HuH-7 (cell line): Measurements from ENCODE around the gene SPATS2L.
A peak's percentile ranks its signal among the peaks of the same experiment; 100 is the strongest.

Source experiments
- DNase-seq: peaks from one replicate; pipeline ENCODE4 v3.0.0; 2011; ENCODE audit warnings: low spot score

The SPATS2L gene

GRCh38 chr2:200297989-200298388 is 8.5 kb upstream of the SPATS2L start:
- DNase-seq, result no peak

GRCh38 chr2:200298816-200299215 is 7.7 kb upstream of the SPATS2L start:
- no peak for DNase-seq

GRCh38 chr2:200300065-200300464 is 6.4 kb upstream of the SPATS2L start:
- DNase-seq, result no peak

GRCh38 chr2:200300638-200301314 is 5.7 kb upstream of the SPATS2L start:
- DNase-seq, result no peak

GRCh38 chr2:200301953-200302858 is 4.3 kb upstream of the SPATS2L start:
- DNase-seq, result no peak

GRCh38 chr2:200302940-200303727 is 3.4 kb upstream of the SPATS2L start:
- peak; percentile 60 for DNase-seq

- DNase-seq, result peak; percentile 39
These were observed 697 bp upstream of the SPATS2L start for GRCh38 chr2:200305797-200306195.

GRCh38 chr2:200306931-200307723 is 634 bp downstream of the SPATS2L start:
- peak; percentile 19 for DNase-seq

GRCh38 chr2:200307724-200308545 is 1.4 kb downstream of the SPATS2L start:
- DNase-seq, result no peak

- DNase-seq, result no peak
These were observed 2.2 kb downstream of the SPATS2L start for GRCh38 chr2:200308546-200309295.

- no peak for DNase-seq
These were observed 3.0 kb downstream of the SPATS2L start for GRCh38 chr2:200309296-200310049.

GRCh38 chr2:200310545-200310971 is 4.1 kb downstream of the SPATS2L start:
- DNase-seq, result no peak

GRCh38 chr2:200311139-200311538 is 4.6 kb downstream of the SPATS2L start:
- DNase-seq, result no peak

GRCh38 chr2:200314976-200315567 is 8.6 kb downstream of the SPATS2L start:
- DNase-seq, result no peak

- DNase-seq, result no peak
These were observed 11.5 kb downstream of the SPATS2L start for GRCh38 chr2:200317975-200318374.

- no peak for DNase-seq
These were observed 12.5 kb downstream of the SPATS2L start for GRCh38 chr2:200318940-200319435.

- no peak for DNase-seq
These were observed 13.2 kb downstream of the SPATS2L start for GRCh38 chr2:200319548-200320337.

GRCh38 chr2:200320344-200320743 is 13.9 kb downstream of the SPATS2L start:
- no peak for DNase-seq
